ENCODE data around the gene HNF1B.

The HNF1B gene

DNA sequence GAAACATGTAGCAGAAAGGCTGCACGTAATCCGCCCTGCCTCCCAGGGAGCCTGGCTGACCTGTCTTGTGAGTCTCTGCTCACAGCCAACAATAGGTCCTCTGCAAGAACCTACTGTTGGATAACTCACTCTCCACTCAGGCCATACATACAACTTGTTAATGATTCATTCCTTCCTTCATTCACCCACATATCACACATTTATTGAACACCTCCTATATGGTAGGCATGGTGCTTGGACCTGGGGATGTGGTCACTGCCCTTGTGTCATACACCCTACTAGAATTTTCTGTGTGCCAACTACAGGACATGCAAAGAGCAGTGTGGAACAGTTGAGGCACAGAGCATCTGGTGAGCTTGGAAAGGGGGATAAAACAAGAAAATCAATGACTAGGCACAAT is 28.1 kb upstream of the HNF1B start:
- no peak overlapping the region for H3K27ac ChIP-seq
- DNase-seq (ENCODE audit: low spot score): no peak
- TF ChIP-seq, protein P1, sequence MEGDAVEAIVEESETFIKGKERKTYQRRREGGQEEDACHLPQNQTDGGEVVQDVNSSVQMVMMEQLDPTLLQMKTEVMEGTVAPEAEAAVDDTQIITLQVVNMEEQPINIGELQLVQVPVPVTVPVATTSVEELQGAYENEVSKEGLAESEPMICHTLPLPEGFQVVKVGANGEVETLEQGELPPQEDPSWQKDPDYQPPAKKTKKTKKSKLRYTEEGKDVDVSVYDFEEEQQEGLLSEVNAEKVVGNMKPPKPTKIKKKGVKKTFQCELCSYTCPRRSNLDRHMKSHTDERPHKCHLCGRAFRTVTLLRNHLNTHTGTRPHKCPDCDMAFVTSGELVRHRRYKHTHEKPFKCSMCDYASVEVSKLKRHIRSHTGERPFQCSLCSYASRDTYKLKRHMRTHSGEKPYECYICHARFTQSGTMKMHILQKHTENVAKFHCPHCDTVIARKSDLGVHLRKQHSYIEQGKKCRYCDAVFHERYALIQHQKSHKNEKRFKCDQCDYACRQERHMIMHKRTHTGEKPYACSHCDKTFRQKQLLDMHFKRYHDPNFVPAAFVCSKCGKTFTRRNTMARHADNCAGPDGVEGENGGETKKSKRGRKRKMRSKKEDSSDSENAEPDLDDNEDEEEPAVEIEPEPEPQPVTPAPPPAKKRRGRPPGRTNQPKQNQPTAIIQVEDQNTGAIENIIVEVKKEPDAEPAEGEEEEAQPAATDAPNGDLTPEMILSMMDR (IDR thresholded peaks at IDR 0.05): no peak
- no peak overlapping the region for H3K4me3 ChIP-seq

DNA sequence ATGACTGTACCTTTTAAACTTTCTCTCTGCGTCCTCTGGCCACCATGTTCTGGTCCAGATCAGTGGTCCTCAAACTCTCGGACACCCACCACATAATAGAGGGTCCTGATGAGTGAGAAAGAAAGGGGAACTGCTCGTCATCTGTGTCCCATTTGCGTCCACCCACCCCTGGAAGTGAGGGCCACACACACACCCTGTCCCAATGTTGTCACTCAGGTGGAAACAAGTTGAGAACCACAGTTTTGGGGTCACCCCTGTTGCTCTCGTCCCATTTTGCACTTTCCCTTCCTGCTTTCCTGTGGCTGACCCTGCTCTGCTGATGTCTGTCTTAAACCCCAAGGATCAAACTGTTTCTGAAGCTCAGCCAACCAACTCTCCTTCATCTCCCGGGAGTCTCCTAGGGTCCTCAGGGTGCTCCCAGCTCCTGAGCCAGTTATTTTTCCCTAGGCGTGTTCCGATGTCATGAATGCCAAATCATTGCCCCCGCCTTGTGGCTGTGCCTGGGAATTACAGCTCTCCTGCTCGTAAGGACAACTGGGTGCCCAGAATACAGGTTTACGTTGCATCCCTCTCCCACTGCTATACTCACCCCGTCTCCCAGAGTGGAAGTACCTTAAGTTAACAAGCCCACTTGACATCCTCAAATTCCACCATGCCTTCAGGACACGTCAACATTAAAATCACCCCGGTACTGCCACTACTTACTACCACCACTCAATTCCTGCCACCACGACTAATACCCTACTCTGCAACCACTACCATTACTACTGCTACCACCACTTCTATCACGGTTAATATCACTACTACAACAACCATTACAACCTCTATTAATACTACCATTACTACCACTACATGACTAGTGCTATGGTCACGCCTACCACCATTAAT is 26.0 kb upstream of the HNF1B start:
- no peak for DNase-seq (ENCODE audit: low spot score)
- TF ChIP-seq, protein P1 (IDR thresholded peaks at IDR 0.05): peak; percentile 17
- no peak overlapping the region for H3K27ac ChIP-seq
- H3K4me3 ChIP-seq: no peak overlapping the region

DNA sequence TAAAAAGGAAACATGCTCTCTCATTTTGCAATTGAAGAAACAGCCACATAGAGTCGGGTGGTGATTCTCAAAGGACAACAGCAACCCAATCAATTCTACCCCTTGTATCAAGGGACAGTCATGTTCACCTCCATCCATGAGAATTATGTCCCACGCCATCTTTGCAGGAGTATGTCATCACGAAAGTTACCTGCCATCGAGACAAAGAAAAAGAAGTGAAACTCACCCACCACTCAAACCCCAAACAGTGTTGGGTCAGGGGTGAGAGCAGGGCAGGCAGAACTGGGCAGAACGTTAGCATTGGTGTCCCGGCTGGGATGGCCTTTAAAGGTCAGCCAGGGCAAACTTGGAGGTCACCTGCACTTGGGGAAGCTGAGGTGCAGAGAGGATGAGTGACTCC is 24.2 kb upstream of the HNF1B start:
- TF ChIP-seq, protein P1 (IDR thresholded peaks at IDR 0.05): no peak
- DNase-seq (ENCODE audit: low spot score): no peak
- no peak overlapping the region for H3K27ac ChIP-seq
- H3K4me3 ChIP-seq: no peak overlapping the region

DNA sequence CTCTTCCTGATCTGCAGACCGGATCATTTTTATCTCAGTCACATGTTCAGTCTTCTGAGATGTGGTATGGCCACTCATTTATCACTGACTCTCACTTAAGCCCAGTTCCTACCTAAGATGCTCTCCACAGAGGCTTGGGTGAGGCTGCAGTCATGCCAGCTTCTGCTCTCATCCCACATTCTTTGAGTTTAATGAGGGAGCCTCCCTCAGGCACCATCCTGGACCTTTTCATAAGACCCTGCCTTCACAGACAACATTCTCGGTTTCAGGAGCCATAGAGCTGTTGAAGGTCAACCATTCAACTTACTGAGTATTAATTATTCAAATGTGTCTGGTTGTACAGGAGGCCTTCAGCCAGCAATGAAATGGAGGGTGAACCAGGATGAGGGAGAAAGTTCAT is 23.6 kb upstream of the HNF1B start:
- TF ChIP-seq, protein P1 (IDR thresholded peaks at IDR 0.05): no peak
- H3K27ac ChIP-seq: no peak overlapping the region
- H3K4me3 ChIP-seq: no peak overlapping the region
- DNase-seq (ENCODE audit: low spot score): no peak

DNA sequence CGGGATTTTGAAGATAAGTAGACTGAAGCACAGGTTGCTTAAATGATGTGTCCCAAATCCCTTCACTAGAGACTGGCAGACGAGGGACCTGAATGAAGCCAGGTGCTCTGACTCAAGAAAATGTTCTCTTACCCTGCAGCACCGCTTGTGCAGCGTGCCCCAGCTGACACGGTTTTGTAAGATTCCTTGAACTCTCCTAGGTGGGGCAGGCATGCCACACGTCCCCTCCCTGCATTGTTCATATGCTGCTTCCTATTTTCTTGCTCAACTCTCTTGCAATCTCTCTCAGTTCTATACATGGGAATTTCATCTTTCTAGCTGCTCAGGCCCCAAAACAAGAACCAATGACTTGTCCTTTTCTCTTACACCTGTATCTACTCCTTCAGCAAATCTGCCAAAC is 22.1 kb upstream of the HNF1B start:
- H3K4me3 ChIP-seq: no peak overlapping the region
- TF ChIP-seq, protein P1 (IDR thresholded peaks at IDR 0.05): no peak
- DNase-seq (ENCODE audit: low spot score): no peak
- H3K27ac ChIP-seq: no peak overlapping the region

DNA sequence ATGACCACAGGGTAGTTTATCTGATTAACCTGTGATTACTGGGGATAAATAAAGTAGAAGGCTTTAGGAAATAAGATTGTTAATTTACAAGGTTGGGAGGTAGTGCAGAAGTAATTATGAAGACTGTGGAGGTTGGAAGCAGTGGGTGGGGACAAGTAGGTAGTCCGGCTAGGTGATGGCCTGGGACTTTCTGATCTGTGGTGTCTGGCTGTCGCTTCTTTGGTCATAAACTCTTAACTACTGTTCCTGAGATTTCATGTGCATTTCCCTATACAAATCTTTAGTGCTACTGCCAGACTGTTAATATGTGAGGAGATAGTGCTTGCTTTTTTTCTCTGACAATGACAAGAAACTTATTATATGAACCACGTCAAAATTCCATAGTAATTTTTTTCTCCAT is 19.5 kb upstream of the HNF1B start:
- TF ChIP-seq, protein P1 (IDR thresholded peaks at IDR 0.05): no peak
- DNase-seq (ENCODE audit: low spot score): no peak
- Histone ChIP-seq H3K4me3 (no peak overlapping the region), H3K27ac (no peak overlapping the region)

- no peak overlapping the region for H3K4me3 ChIP-seq
- TF ChIP-seq, protein P1 (IDR thresholded peaks at IDR 0.05): no peak
- no peak for DNase-seq (ENCODE audit: low spot score)
- no peak overlapping the region for H3K27ac ChIP-seq
Observed at GRCh38 chr17:37762666-37763065, 17.8 kb upstream of the HNF1B start.

Data from coronary artery (tissue), 2 donors.